Measurements from ENCODE around the gene IKZF2.

GRCh38 chr2:213022987-213023386 lies 128.4 kb downstream of the IKZF2 start:
- no peak for TF ChIP-seq CTCF (conservative IDR thresholded peaks at IDR 0.05; ENCODE audit: low read length)
- TF ChIP-seq EZH2phosphoT487 (IDR thresholded peaks at IDR 0.05; ENCODE audit: borderline replicate concordance, low read depth, low read length) = no peak

All from OCI-LY7 (cell line).